Activated CD8-positive, alpha-beta memory T cell treated with anti-CD3 and anti-CD28 coated beads for 1 hour (primary cell): ENCODE results near the gene TRAPPC8.
"Not testable (repeated sequence)": the region's sequence is repeated elsewhere in the genome, so short reads cannot be mapped to it uniquely, and the experiment has no call there.

ENCODE experiments used
- DNase-seq, 2 donors: peaks; one replicate each; pipeline ENCODE4 v3.0.0-alpha.2; 2020; ENCODE audit warnings: low read depth in 1 of 2; ENCODE audit errors: extremely low read depth in 1 of 2

The TRAPPC8 gene

GRCh38 chr18:31877900-31878299 lies 65.0 kb downstream of the TRAPPC8 start:
- DNase-seq: no peak

GRCh38 chr18:31876707-31877106 lies 66.2 kb downstream of the TRAPPC8 start:
- no peak for DNase-seq

GRCh38 chr18:31875301-31875700 lies 67.6 kb downstream of the TRAPPC8 start:
- no peak for DNase-seq

GRCh38 chr18:31863103-31863502 lies 79.8 kb downstream of the TRAPPC8 start:
- DNase-seq: no peak

GRCh38 chr18:31860488-31860887 lies 82.4 kb downstream of the TRAPPC8 start:
- no peak for DNase-seq

GRCh38 chr18:31857526-31858106 lies 85.3 kb downstream of the TRAPPC8 start:
- DNase-seq: no peak

GRCh38 chr18:31850844-31851243 lies 92.1 kb downstream of the TRAPPC8 start:
- DNase-seq: no peak

- no peak for DNase-seq
Observed at GRCh38 chr18:31840499-31840898, 102.4 kb downstream of the TRAPPC8 start.

- DNase-seq: no peak
Observed at GRCh38 chr18:31837879-31838278, 105.0 kb downstream of the TRAPPC8 start.

GRCh38 chr18:31835528-31836133 lies 107.3 kb downstream of the TRAPPC8 start:
- no peak for DNase-seq

- DNase-seq: no peak
Observed at GRCh38 chr18:31831903-31832302, 111.0 kb downstream of the TRAPPC8 start.

- no peak for DNase-seq
Observed at GRCh38 chr18:31830686-31831085, 112.2 kb downstream of the TRAPPC8 start.

- DNase-seq: no peak
Observed at GRCh38 chr18:31828613-31829012, 114.3 kb downstream of the TRAPPC8 start.

GRCh38 chr18:31826673-31827325 lies 116.1 kb downstream of the TRAPPC8 start:
- DNase-seq: not testable (repeated sequence)

GRCh38 chr18:31825772-31826171 lies 117.2 kb downstream of the TRAPPC8 start:
- DNase-seq: no peak

- no peak for DNase-seq
Observed at GRCh38 chr18:31821545-31822171, 121.3 kb downstream of the TRAPPC8 start.

- DNase-seq: no peak
Observed at GRCh38 chr18:31819925-31820229, 123.1 kb downstream of the TRAPPC8 start.

GRCh38 chr18:31819106-31819924 lies 123.6 kb downstream of the TRAPPC8 start:
- DNase-seq: no peak

GRCh38 chr18:31814132-31814531 lies 128.8 kb downstream of the TRAPPC8 start:
- DNase-seq: no peak

- DNase-seq: not testable (repeated sequence)
Observed at GRCh38 chr18:31810336-31811130, 132.4 kb downstream of the TRAPPC8 start.
